Measurements from ENCODE around the gene TCF21. TPM values are rescaled to one million over a fixed set of nuclear protein-coding genes. Genes with fewer than 3 reads are reported as not detected.

TCF21 gene
- total and polyA plus RNA-seq, 10 of the 15 experiments (the other 5 are each of a cell fraction or from before 2014, with no cell fraction given) = 0.08 TPM; not detected in 9

- H4K20me1 ChIP-seq (ENCODE audit: control insufficient read depth, insufficient read depth) = no peaks in the 10 kb centered on the region
- no TSS peak for BruUV-seq (replicated peaks)
- ChIA-PET CTCF (interaction anchor here (3.1 kb wide), 1 partner anchor 12 kb away, joined by 21 read pairs; no protein-coding TSS in a partner anchor), SMC1A (ENCODE audit: uncharacterized antibody, unreplicated experiment) (interaction anchor here (1.2 kb wide), 1 partner anchor 9 kb away, joined by 4 read pairs; no protein-coding TSS in a partner anchor), POLR2A (no interaction called here), RAD21 (ENCODE audit: unreplicated experiment) (no interaction called here)
- no peak overlapping the region for H3K9ac ChIP-seq (ENCODE audit: control insufficient read depth, insufficient read depth, low read length)
- in situ Hi-C loops (cut with MboI) (no loop called here), intact Hi-C loops (cut with micrococcal nuclease; ENCODE audit: unreplicated experiment) (no loop called here)
- no peaks in the 10 kb centered on the region for H3K4me1 ChIP-seq (ENCODE audit: control insufficient read depth, insufficient read depth, low read length)
- 0% methylated on average over 2 of the region's 2 CpGs for WGBS (ENCODE audit: insufficient coverage, insufficient replicate concordance, low lambda C conversion rate, missing lambda C conversion rate)
- FAIRE-seq (no peak), DNase-seq (ENCODE audit: low read depth, low spot score) (no peak), ATAC-seq (no peak)
- no peak overlapping the region for H3K27ac ChIP-seq (ENCODE audit: control insufficient read depth, insufficient read depth)
- H3K4me2 ChIP-seq (ENCODE audit: control insufficient read depth, insufficient read depth) = no peak overlapping the region
- TF ChIP-seq SP1 (IDR thresholded peaks at IDR 0.05; ENCODE audit: low read depth, low read length) = no peak
- TF ChIP-seq CHD1 (IDR thresholded peaks at IDR 0.05; ENCODE audit: low read depth, low read length) = no peak
- no peak for TF ChIP-seq HCFC1 (IDR thresholded peaks at IDR 0.05; ENCODE audit: low read length)
- no peak for TF ChIP-seq SIX5 (IDR thresholded peaks at IDR 0.05; ENCODE audit: low read depth, low read length, severe bottlenecking)
- TF ChIP-seq ZBED1 (IDR thresholded peaks at IDR 0.05; ENCODE audit: borderline replicate concordance) = no peak
- TF ChIP-seq HDGF (IDR thresholded peaks at IDR 0.05) = no peak
- TF ChIP-seq ZNF24 (IDR thresholded peaks at IDR 0.05) = no peak
- H2AFZ ChIP-seq (ENCODE audit: control insufficient read depth, low read depth, low read length) = no peak overlapping the region
- no peaks in the 10 kb centered on the region for H3K79me2 ChIP-seq (ENCODE audit: control insufficient read depth, insufficient read depth, low read length)
- peaks cover 3 to 5% of the 10 kb centered on the region in 2 experiments; a peak in 2 of 4 replicates for H3K27me3 ChIP-seq (replicated peaks in 1 of 2; ENCODE audit: control insufficient read depth in 2 of 2, insufficient read depth in 2 of 2, low read length in 1 of 2)
- no peaks in the 10 kb centered on the region for H3K9me3 ChIP-seq (replicated peaks; ENCODE audit: control insufficient read depth, insufficient read depth, low read length)
- no peak overlapping the region for H3K4me3 ChIP-seq
- no peaks in the 10 kb centered on the region for H3K36me3 ChIP-seq (ENCODE audit: control insufficient read depth in 2 of 2, insufficient read depth in 2 of 2, low read length in 1 of 2)
Observed at GRCh38 chr6:133903855-133904254, 14.9 kb downstream of the TCF21 start.

- Histone ChIP-seq H3K4me2 (ENCODE audit: control insufficient read depth, insufficient read depth) (no peak overlapping the region), H3K4me3 (no peak overlapping the region), H3K27me3 (replicated peaks in 1 of 2; ENCODE audit: control insufficient read depth in 2 of 2, insufficient read depth in 2 of 2, low read length in 1 of 2) (peaks cover 3 to 5% of the 10 kb centered on the region in 2 experiments; a peak in 2 of 4 replicates), H3K27ac (ENCODE audit: control insufficient read depth, insufficient read depth) (no peak overlapping the region), H4K20me1 (ENCODE audit: control insufficient read depth, insufficient read depth) (no peaks in the 10 kb centered on the region), H3K79me2 (ENCODE audit: control insufficient read depth, insufficient read depth, low read length) (no peaks in the 10 kb centered on the region), H3K9me3 (replicated peaks; ENCODE audit: control insufficient read depth, insufficient read depth, low read length) (no peaks in the 10 kb centered on the region), H3K36me3 (ENCODE audit: control insufficient read depth in 2 of 2, insufficient read depth in 2 of 2, low read length in 1 of 2) (no peaks in the 10 kb centered on the region), H3K4me1 (ENCODE audit: control insufficient read depth, insufficient read depth, low read length) (no peaks in the 10 kb centered on the region), H3K9ac (ENCODE audit: control insufficient read depth, insufficient read depth, low read length) (no peak overlapping the region), H2AFZ (ENCODE audit: control insufficient read depth, low read depth, low read length) (no peak overlapping the region)
- TF ChIP-seq ZBTB11 (CRISPR knock-in tag; IDR thresholded peaks at IDR 0.05) (no peak), BCL11A (IDR thresholded peaks at IDR 0.05; ENCODE audit: low read depth, low read length) (no peak), ATF7 (IDR thresholded peaks at IDR 0.05; ENCODE audit: low read depth) (no peak), ZNF207 (IDR thresholded peaks at IDR 0.05; ENCODE audit: borderline replicate concordance) (no peak), FOXM1 (IDR thresholded peaks at IDR 0.05; ENCODE audit: low read depth, low read length) (no peak), WRNIP1 (IDR thresholded peaks at IDR 0.05; ENCODE audit: borderline replicate concordance, low read depth, low read length) (no peak), POLR2AphosphoS2 (IDR thresholded peaks at IDR 0.05; ENCODE audit: low read depth, low read length) (no peak), NR2F1 (conservative IDR thresholded peaks at IDR 0.05) (no peak), MEF2A (IDR thresholded peaks at IDR 0.05; ENCODE audit: insufficient read depth, low read depth, low read length) (no peak)
- ChIA-PET RAD21 (ENCODE audit: unreplicated experiment) (no interaction called here), SMC1A (ENCODE audit: uncharacterized antibody, unreplicated experiment) (no interaction called here), POLR2A (no interaction called here), CTCF (interaction anchor here (1.6 kb wide), 2 partner anchors 10 to 68 kb away, joined by 5 to 13 read pairs; no protein-coding TSS in a partner anchor)
- in situ Hi-C loops (cut with MboI) = no loop called here
- no TSS peak for BruUV-seq (replicated peaks)
- WGBS (ENCODE audit: insufficient coverage, insufficient replicate concordance, low lambda C conversion rate, missing lambda C conversion rate) = 0% methylated on average over 1 of the region's 1 CpG
- DNase-seq (ENCODE audit: low read depth, low spot score) = no peak
- ATAC-seq = no peak
- intact Hi-C loops (cut with micrococcal nuclease; ENCODE audit: unreplicated experiment) = no loop called here
- FAIRE-seq = no peak
Observed at GRCh38 chr6:133906050-133906449, 17.1 kb downstream of the TCF21 start.

Data from GM12878 (cell line).